ENCODE data around the gene NWD2. TPM values are rescaled to one million over a fixed set of nuclear protein-coding genes. Genes with fewer than 3 reads are reported as not detected.
"Not testable (repeated sequence)": the region's sequence is repeated elsewhere in the genome, so short reads cannot be mapped to it uniquely, and the experiment has no call there.

The NWD2 gene
- total RNA-seq: not detected

GRCh38 chr4:37244583-37245390 is at the start of gene NWD2:
Gene NWD2, plus strand, starts transcription at chr4:37244743. Its CDS starts 325 bp downstream, at chr4:37245068.
- ChIA-PET POLR2A (no interaction called here), CTCF (no interaction called here)
- H3K27ac Mint-ChIP-seq: no peak within 1 kb of the TSS
- DNase-seq (no peak), ATAC-seq (no peak)
- H3K9me3 Mint-ChIP-seq (ENCODE audit: insufficient read depth): no peaks in the 10 kb centered on the region
- H3K27me3 Mint-ChIP-seq (ENCODE audit: low read depth): peaks cover 43% of the 10 kb centered on the region
- H3K4me3 Mint-ChIP-seq: no peak within 1 kb of the TSS
- peaks cover 2% of the 10 kb centered on the region for H3K36me3 Mint-ChIP-seq (ENCODE audit: low read depth)
- peaks cover 3% of the 10 kb centered on the region for H3K4me1 Mint-ChIP-seq (ENCODE audit: low read depth)

- ChIA-PET POLR2A (no interaction called here), CTCF (no interaction called here)
- DNase-seq (no peak), ATAC-seq (no peak)
- Mint-ChIP-seq H3K9me3 (ENCODE audit: insufficient read depth) (no peaks in the 10 kb centered on the region), H3K4me1 (ENCODE audit: low read depth) (no peaks in the 10 kb centered on the region), H3K27ac (no peak overlapping the region), H3K27me3 (ENCODE audit: low read depth) (no peaks in the 10 kb centered on the region), H3K4me3 (no peak overlapping the region), H3K36me3 (ENCODE audit: low read depth) (no peaks in the 10 kb centered on the region)
Measured at GRCh38 chr4:37197899-37198298, 46.6 kb upstream of the NWD2 start.

- CTCF ChIA-PET: not testable (repeated sequence)
Measured at GRCh38 chr4:37204740-37205139, 39.8 kb upstream of the NWD2 start.

GRCh38 chr4:37216209-37216608 is 28.3 kb upstream of the NWD2 start:
- Mint-ChIP-seq H3K4me1 (ENCODE audit: low read depth) (no peaks in the 10 kb centered on the region), H3K27ac (no peak overlapping the region), H3K27me3 (ENCODE audit: low read depth) (no peaks in the 10 kb centered on the region), H3K36me3 (ENCODE audit: low read depth) (no peaks in the 10 kb centered on the region), H3K9me3 (ENCODE audit: insufficient read depth) (no peaks in the 10 kb centered on the region), H3K4me3 (no peak overlapping the region)
- ATAC-seq (no peak), DNase-seq (no peak)
- POLR2A ChIA-PET: no interaction called here
- CTCF ChIA-PET: no interaction called here

More at GRCh38 chr4:37204740-37205139, 39.8 kb upstream of the NWD2 start:
- H3K27ac Mint-ChIP-seq; H3K4me3 Mint-ChIP-seq; H3K36me3 Mint-ChIP-seq (ENCODE audit: low read depth); ATAC-seq; H3K27me3 Mint-ChIP-seq (ENCODE audit: low read depth); POLR2A ChIA-PET; DNase-seq; H3K4me1 Mint-ChIP-seq (ENCODE audit: low read depth); H3K9me3 Mint-ChIP-seq (ENCODE audit: insufficient read depth): not testable (repeated sequence)

- ATAC-seq (no peak), DNase-seq (no peak)
- ChIA-PET POLR2A (no interaction called here), CTCF (no interaction called here)
- H3K27me3 Mint-ChIP-seq (ENCODE audit: low read depth): no peaks in the 10 kb centered on the region
- no peaks in the 10 kb centered on the region for H3K4me1 Mint-ChIP-seq (ENCODE audit: low read depth)
- H3K4me3 Mint-ChIP-seq: no peak overlapping the region
- H3K9me3 Mint-ChIP-seq (ENCODE audit: insufficient read depth): no peaks in the 10 kb centered on the region
- no peaks in the 10 kb centered on the region for H3K36me3 Mint-ChIP-seq (ENCODE audit: low read depth)
- no peak overlapping the region for H3K27ac Mint-ChIP-seq
Measured at GRCh38 chr4:37219242-37219641, 25.3 kb upstream of the NWD2 start.

GRCh38 chr4:37219990-37220389 is 24.6 kb upstream of the NWD2 start:
- CTCF ChIA-PET: no interaction called here
- ATAC-seq: no peak
- no peaks in the 10 kb centered on the region for H3K27me3 Mint-ChIP-seq (ENCODE audit: low read depth)
- no peak overlapping the region for H3K4me3 Mint-ChIP-seq
- no peaks in the 10 kb centered on the region for H3K4me1 Mint-ChIP-seq (ENCODE audit: low read depth)
- no peaks in the 10 kb centered on the region for H3K9me3 Mint-ChIP-seq (ENCODE audit: insufficient read depth)
- DNase-seq: no peak
- no peaks in the 10 kb centered on the region for H3K36me3 Mint-ChIP-seq (ENCODE audit: low read depth)
- H3K27ac Mint-ChIP-seq: no peak overlapping the region
- POLR2A ChIA-PET: no interaction called here

GRCh38 chr4:37220685-37221084 is 23.9 kb upstream of the NWD2 start:
- H3K27me3 Mint-ChIP-seq (ENCODE audit: low read depth): no peaks in the 10 kb centered on the region
- no peaks in the 10 kb centered on the region for H3K9me3 Mint-ChIP-seq (ENCODE audit: insufficient read depth)
- H3K27ac Mint-ChIP-seq: no peak overlapping the region
- ATAC-seq: no peak
- CTCF ChIA-PET: no interaction called here
- no peak for DNase-seq
- POLR2A ChIA-PET: no interaction called here
- H3K4me3 Mint-ChIP-seq: no peak overlapping the region
- H3K36me3 Mint-ChIP-seq (ENCODE audit: low read depth): no peaks in the 10 kb centered on the region
- no peaks in the 10 kb centered on the region for H3K4me1 Mint-ChIP-seq (ENCODE audit: low read depth)

- ChIA-PET POLR2A (no interaction called here), CTCF (no interaction called here)
- Mint-ChIP-seq H3K4me3 (no peak overlapping the region), H3K9me3 (ENCODE audit: insufficient read depth) (no peaks in the 10 kb centered on the region), H3K36me3 (ENCODE audit: low read depth) (no peaks in the 10 kb centered on the region), H3K27me3 (ENCODE audit: low read depth) (no peaks in the 10 kb centered on the region), H3K4me1 (ENCODE audit: low read depth) (no peaks in the 10 kb centered on the region), H3K27ac (no peak overlapping the region)
- ATAC-seq (no peak), DNase-seq (no peak)
Measured at GRCh38 chr4:37223732-37224131, 20.8 kb upstream of the NWD2 start.

GRCh38 chr4:37224854-37225253 is 19.7 kb upstream of the NWD2 start:
- Mint-ChIP-seq H3K4me1 (ENCODE audit: low read depth) (no peaks in the 10 kb centered on the region), H3K36me3 (ENCODE audit: low read depth) (no peaks in the 10 kb centered on the region), H3K27me3 (ENCODE audit: low read depth) (no peaks in the 10 kb centered on the region), H3K4me3 (no peak overlapping the region), H3K9me3 (ENCODE audit: insufficient read depth) (no peaks in the 10 kb centered on the region), H3K27ac (no peak overlapping the region)
- ChIA-PET CTCF (no interaction called here), POLR2A (no interaction called here)
- ATAC-seq (no peak), DNase-seq (no peak)

GRCh38 chr4:37225778-37226177 is 18.8 kb upstream of the NWD2 start:
- no peaks in the 10 kb centered on the region for H3K27me3 Mint-ChIP-seq (ENCODE audit: low read depth)
- no peak for DNase-seq
- no peak overlapping the region for H3K4me3 Mint-ChIP-seq
- no peaks in the 10 kb centered on the region for H3K36me3 Mint-ChIP-seq (ENCODE audit: low read depth)
- POLR2A ChIA-PET: no interaction called here
- H3K4me1 Mint-ChIP-seq (ENCODE audit: low read depth): no peaks in the 10 kb centered on the region
- ATAC-seq: no peak
- H3K27ac Mint-ChIP-seq: no peak overlapping the region
- CTCF ChIA-PET: no interaction called here
- H3K9me3 Mint-ChIP-seq (ENCODE audit: insufficient read depth): no peaks in the 10 kb centered on the region

GRCh38 chr4:37232315-37232714 is 12.2 kb upstream of the NWD2 start:
- H3K36me3 Mint-ChIP-seq (ENCODE audit: low read depth): no peaks in the 10 kb centered on the region
- CTCF ChIA-PET: no interaction called here
- H3K27me3 Mint-ChIP-seq (ENCODE audit: low read depth): no peaks in the 10 kb centered on the region
- DNase-seq: no peak
- no peaks in the 10 kb centered on the region for H3K9me3 Mint-ChIP-seq (ENCODE audit: insufficient read depth)
- ATAC-seq: no peak
- H3K27ac Mint-ChIP-seq: no peak overlapping the region
- H3K4me1 Mint-ChIP-seq (ENCODE audit: low read depth): no peaks in the 10 kb centered on the region
- no peak overlapping the region for H3K4me3 Mint-ChIP-seq
- POLR2A ChIA-PET: no interaction called here

- no peak for ATAC-seq
Measured at GRCh38 chr4:37236165-37236564, 8.4 kb upstream of the NWD2 start.

GRCh38 chr4:37241647-37242046 is 2.9 kb upstream of the NWD2 start:
- H3K27me3 Mint-ChIP-seq (ENCODE audit: low read depth): peaks cover 40% of the 10 kb centered on the region

More at GRCh38 chr4:37236165-37236564, 8.4 kb upstream of the NWD2 start:
- CTCF ChIA-PET: no interaction called here
- Mint-ChIP-seq H3K4me1 (ENCODE audit: low read depth) (no peaks in the 10 kb centered on the region), H3K9me3 (ENCODE audit: insufficient read depth) (no peaks in the 10 kb centered on the region), H3K27me3 (ENCODE audit: low read depth) (peaks cover 4% of the 10 kb centered on the region), H3K27ac (no peak overlapping the region), H3K36me3 (ENCODE audit: low read depth) (no peaks in the 10 kb centered on the region), H3K4me3 (no peak overlapping the region)
- DNase-seq: no peak
- POLR2A ChIA-PET: no interaction called here

More at GRCh38 chr4:37241647-37242046, 2.9 kb upstream of the NWD2 start:
- DNase-seq (no peak), ATAC-seq (no peak)
- POLR2A ChIA-PET: no interaction called here
- Mint-ChIP-seq H3K4me3 (no peak overlapping the region), H3K36me3 (ENCODE audit: low read depth) (peaks cover 2% of the 10 kb centered on the region), H3K9me3 (ENCODE audit: insufficient read depth) (no peaks in the 10 kb centered on the region), H3K27ac (no peak overlapping the region), H3K4me1 (ENCODE audit: low read depth) (peaks cover 3% of the 10 kb centered on the region)
- CTCF ChIA-PET: no interaction called here

Data from activated CD8-positive, alpha-beta T cell treated with anti-CD3 and anti-CD28 coated beads, Interleukin-2, amount 10 ng/mL, durations not matched to agents 7 days and 5 days (primary cell).